Lung (tissue), 12 donors: ENCODE results near the gene C8G. TPM values are rescaled to one million over a fixed set of nuclear protein-coding genes. Genes with fewer than 3 reads are reported as not detected.

Experiments used
- ATAC-seq: fragments of 200-7000 bp; cut with Tn5 transposase; one replicate; pipeline ENCODE4 v1.9.1; 2020; ENCODE audit warnings: moderate number of reproducible peaks; ENCODE audit not compliant: insufficient read depth, low FRiP score
- DNase-seq, 3 donors: peaks; one replicate each; pipeline ENCODE4 v3.0.0-alpha.2; 2013 to 2017
- H3K27ac ChIP-seq, 2 donors: one replicate each; pipeline ENCODE4 v1.5.1; 2013; ENCODE audit warnings: mild to moderate bottlenecking in 2 of 2, moderate library complexity in 2 of 2, control low read depth in 1 of 2, inconsistent platforms in 1 of 2, low read depth in 1 of 2, low read length in 1 of 2
- H3K27me3 ChIP-seq, 3 donors: one replicate each; pipeline ENCODE4 v1.5.1; 2013; ENCODE audit warnings: low read length in 2 of 3; ENCODE audit not compliant: control insufficient read depth in 3 of 3, insufficient read depth in 3 of 3
- H3K36me3 ChIP-seq, 4 donors: one replicate each; pipeline ENCODE4 v1.5.1; 2013; ENCODE audit warnings: low read length in 4 of 4, mild to moderate bottlenecking in 1 of 4, moderate library complexity in 1 of 4; ENCODE audit not compliant: control insufficient read depth in 4 of 4, insufficient read depth in 4 of 4
- H3K4me1 ChIP-seq, 5 donors: one replicate each; pipeline ENCODE4 v1.5.1; 2013; ENCODE audit warnings: low read length in 5 of 5, mild to moderate bottlenecking in 2 of 5, moderate library complexity in 1 of 5; ENCODE audit not compliant: control insufficient read depth in 5 of 5, insufficient read depth in 5 of 5
- H3K4me3 ChIP-seq: one replicate; pipeline ENCODE4 v1.5.1; 2013; ENCODE audit warnings: mild to moderate bottlenecking, control low read depth, moderate library complexity
- H3K9ac ChIP-seq, 2 donors: one replicate each; pipeline ENCODE4 v1.5.1; 2013; ENCODE audit warnings: low read length in 2 of 2, control low read depth in 1 of 2; ENCODE audit not compliant: insufficient read depth in 1 of 2
- H3K9me3 ChIP-seq, 4 donors: one replicate each; pipeline ENCODE4 v1.5.1; 2013; ENCODE audit warnings: low read length in 3 of 4, mild to moderate bottlenecking in 1 of 4, moderate library complexity in 1 of 4; ENCODE audit not compliant: control insufficient read depth in 4 of 4, insufficient read depth in 3 of 4
- WGBS, 2 donors: extraction: QIAGEN DNeasy Blood & Tissue Kit; methylation state at CpG; one replicate each; pipeline ENCODE4 v1.1.7; 2013; 5-methylcytosine and 5-hydroxymethylcytosine counted together
- polyA plus RNA-seq, 2 donors: library from polyadenylated mRNA; stranded (reverse); fragments of 200-250 nt; gene quantifications; one replicate each; pipeline ENCODE4 v1.2.1, GENCODE V29; 2013
- total RNA-seq, 2 donors: library from RNA; depleted of rRNA in 1 of 2; stranded (reverse); fragments of >200 nt in 1 of 2; gene quantifications; one replicate each; pipeline ENCODE4 v1.2.1, GENCODE V29; 2014 to 2021
- TF ChIP-seq, protein P1 (sequence below): IDR thresholded peaks from 2 replicates; pipeline ENCODE4 v1.5.1; 2012; ENCODE audit warnings: mild to moderate bottlenecking; ENCODE audit errors: control extremely low read depth, extremely low read depth
- donor health status: control.
- donor health status: control.
- donor health status: Bipolar disorder and iron deficiency.
- donor health status: healthy.
- donor health status: DM: yes; HTN: yes; CAD: no.

Gene C8G
- total and polyA plus RNA-seq, 4 donors, result 0.90 to 2.1 (median 1.4) TPM; not detected in 1

DNA sequence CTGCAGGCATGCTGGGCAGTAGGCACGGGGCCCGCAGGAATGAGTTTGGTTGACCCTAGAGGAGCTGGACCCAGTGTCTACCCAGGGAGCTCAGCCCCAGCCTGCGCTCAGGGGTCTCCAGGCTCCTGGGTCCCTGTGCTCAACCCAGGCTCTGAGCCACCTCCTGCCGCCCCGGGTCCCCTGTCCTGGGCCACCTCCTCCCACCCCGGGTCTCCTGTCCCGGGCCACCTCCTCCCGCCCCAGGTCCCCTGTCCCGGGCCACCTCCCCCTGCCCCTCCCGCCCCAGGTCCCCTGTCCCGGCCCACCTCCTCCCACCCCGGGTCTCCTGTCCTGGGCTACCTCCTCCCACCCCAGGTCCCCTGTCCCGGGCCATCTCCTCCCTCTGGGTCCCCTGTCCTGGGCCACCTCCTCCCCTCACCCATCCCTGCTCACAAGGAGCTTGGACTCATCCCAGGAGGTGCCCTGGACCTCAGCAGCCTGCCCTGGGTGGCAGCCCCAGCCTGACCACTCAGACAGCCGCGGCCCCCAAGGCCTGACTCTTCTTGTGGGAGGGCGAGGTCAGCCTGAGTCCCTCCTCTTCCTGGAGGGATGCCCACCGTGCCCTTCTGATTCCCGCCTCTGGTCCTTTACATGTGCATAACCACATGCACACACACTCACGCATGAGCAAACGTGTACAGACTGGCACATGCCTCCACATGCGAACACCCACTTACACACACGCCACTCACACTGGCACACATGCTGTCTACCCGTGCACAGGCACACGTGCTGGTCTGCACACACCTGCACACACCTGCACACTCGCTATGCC is 9.4 kb downstream of the C8G start:
- H3K27ac ChIP-seq, result no peak overlapping the region
- ATAC-seq (no peak), DNase-seq (no peak)
- H3K9ac ChIP-seq, result no peak overlapping the region
- no peaks in the 10 kb centered on the region for H3K27me3 ChIP-seq
- no peak overlapping the region for H3K4me3 ChIP-seq
- H3K4me1 ChIP-seq, result peaks cover 0 to 13% (median 4%) of the 10 kb centered on the region in 5 donors
- WGBS, 2 donors, result 87 to 92% methylated on average over 25 of the region's 25 CpGs
- no peaks in the 10 kb centered on the region for H3K9me3 ChIP-seq
- H3K36me3 ChIP-seq, result no peaks in the 10 kb centered on the region
- TF ChIP-seq, protein P1, sequence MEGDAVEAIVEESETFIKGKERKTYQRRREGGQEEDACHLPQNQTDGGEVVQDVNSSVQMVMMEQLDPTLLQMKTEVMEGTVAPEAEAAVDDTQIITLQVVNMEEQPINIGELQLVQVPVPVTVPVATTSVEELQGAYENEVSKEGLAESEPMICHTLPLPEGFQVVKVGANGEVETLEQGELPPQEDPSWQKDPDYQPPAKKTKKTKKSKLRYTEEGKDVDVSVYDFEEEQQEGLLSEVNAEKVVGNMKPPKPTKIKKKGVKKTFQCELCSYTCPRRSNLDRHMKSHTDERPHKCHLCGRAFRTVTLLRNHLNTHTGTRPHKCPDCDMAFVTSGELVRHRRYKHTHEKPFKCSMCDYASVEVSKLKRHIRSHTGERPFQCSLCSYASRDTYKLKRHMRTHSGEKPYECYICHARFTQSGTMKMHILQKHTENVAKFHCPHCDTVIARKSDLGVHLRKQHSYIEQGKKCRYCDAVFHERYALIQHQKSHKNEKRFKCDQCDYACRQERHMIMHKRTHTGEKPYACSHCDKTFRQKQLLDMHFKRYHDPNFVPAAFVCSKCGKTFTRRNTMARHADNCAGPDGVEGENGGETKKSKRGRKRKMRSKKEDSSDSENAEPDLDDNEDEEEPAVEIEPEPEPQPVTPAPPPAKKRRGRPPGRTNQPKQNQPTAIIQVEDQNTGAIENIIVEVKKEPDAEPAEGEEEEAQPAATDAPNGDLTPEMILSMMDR, result no peak

DNA sequence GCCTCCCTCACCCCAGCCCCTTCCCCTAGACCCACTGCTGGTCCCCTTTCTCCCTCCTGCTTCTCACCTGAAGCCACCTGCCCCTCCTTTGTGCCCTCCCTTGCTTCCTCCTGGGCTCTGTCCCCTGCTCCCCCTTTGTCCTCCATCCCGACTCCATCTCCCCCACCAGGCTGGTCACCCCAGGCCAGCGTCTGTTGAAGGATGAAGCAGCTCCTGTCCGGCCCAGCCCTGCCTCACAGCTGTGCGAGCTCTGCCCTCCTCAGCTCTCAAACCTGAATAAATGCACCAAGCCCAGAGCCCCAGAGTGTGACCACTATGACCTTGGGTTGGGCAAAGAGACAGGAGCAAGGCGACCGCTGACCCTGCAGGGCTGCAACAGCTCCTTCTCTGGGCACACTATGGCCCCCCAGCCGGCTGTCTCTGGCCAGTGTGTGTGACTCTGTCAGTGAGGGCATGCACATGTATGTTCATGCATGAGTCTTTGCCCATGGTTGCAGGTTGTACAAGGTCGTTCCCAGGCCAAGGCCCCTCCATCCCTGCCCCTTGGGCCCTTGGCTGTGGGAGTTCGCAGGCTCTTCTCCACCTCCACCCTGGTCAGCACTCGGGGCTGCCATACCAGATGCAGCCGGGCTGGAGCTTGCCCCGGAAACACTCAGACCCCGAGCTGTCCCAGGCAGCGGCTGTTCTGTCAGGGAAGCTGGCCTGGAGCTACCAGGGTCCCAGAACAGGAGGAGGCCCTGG is 10.3 kb downstream of the C8G start:
- no peak overlapping the region for H3K27ac ChIP-seq
- 86% methylated on average over 14 of the region's 14 CpGs for WGBS, 2 donors
- TF ChIP-seq, protein P1, result no peak
- H3K9me3 ChIP-seq, result no peaks in the 10 kb centered on the region
- H3K9ac ChIP-seq, result no peak overlapping the region
- DNase-seq (no peak), ATAC-seq (no peak)
- H3K36me3 ChIP-seq, result no peaks in the 10 kb centered on the region
- no peak overlapping the region for H3K4me3 ChIP-seq
- no peaks in the 10 kb centered on the region for H3K27me3 ChIP-seq
- peaks cover 0 to 10% (median 2%) of the 10 kb centered on the region in 5 donors for H3K4me1 ChIP-seq

- H3K27me3 ChIP-seq, result no peaks in the 10 kb centered on the region
- no peak overlapping the region for H3K4me3 ChIP-seq
- H3K9me3 ChIP-seq, result no peaks in the 10 kb centered on the region
- no peak overlapping the region for H3K9ac ChIP-seq
- DNase-seq, result no peak
- H3K27ac ChIP-seq, result no peak overlapping the region
- TF ChIP-seq, protein P1, result no peak
- peaks cover 0 to 5% (median 0%) of the 10 kb centered on the region in 5 donors for H3K4me1 ChIP-seq
- ATAC-seq, result no peak
- H3K36me3 ChIP-seq, result no peaks in the 10 kb centered on the region
- WGBS, 2 donors, result 98% methylated on average over 9 of the region's 9 CpGs
These were observed 10.9 kb downstream of the C8G start for GRCh38 chr9:136955943-136956335.
